T-helper 17 cell (primary cell): Measurements from ENCODE around the gene MAN1C1. TPM values are rescaled to one million over a fixed set of nuclear protein-coding genes. Genes with fewer than 3 reads are reported as not detected.

Source experiments
- ATAC-seq: fragments of 150-1000 bp; cut with Tn5 transposase; 2 replicates; pipeline ENCODE4 v1.10.0; 2021; ENCODE audit warnings: mild to moderate bottlenecking, moderate library complexity
- DNase-seq, 3 donors: peaks; one replicate each; pipeline versions ENCODE4 v3.0.0 to v3.0.0-alpha.2; 2020 to 2021
- H3K9me3 ChIP-seq: one replicate; pipeline ENCODE4 v1.7.0; 2013; ENCODE audit warnings: low read length, mild to moderate bottlenecking; ENCODE audit not compliant: control insufficient read depth, poor library complexity, severe bottlenecking
- H3K27ac Mint-ChIP-seq: one replicate; pipeline ENCODE4 v1.8.0; 2022; ENCODE audit warnings: mild to moderate bottlenecking, moderate library complexity, mixed read lengths
- H3K27me3 Mint-ChIP-seq: one replicate; pipeline ENCODE4 v1.8.0; 2022; ENCODE audit warnings: mixed read lengths
- H3K36me3 Mint-ChIP-seq: one replicate; pipeline ENCODE4 v1.8.0; 2022; ENCODE audit warnings: low read depth, mixed read lengths
- H3K4me1 Mint-ChIP-seq: one replicate; pipeline ENCODE4 v1.8.0; 2022; ENCODE audit warnings: mild to moderate bottlenecking, mixed read lengths
- H3K4me3 Mint-ChIP-seq: one replicate; pipeline ENCODE4 v1.8.0; 2022; ENCODE audit warnings: mild to moderate bottlenecking, moderate library complexity, mixed read lengths
- total RNA-seq, 4 donors: library from RNA in 2 of 4; stranded (reverse) in 2 of 4; gene quantifications; one replicate each; pipeline ENCODE4 v1.2.3 and lab custom pipeline; 2022 to 2026

The MAN1C1 gene
- total RNA-seq, 2 donors from 2014 or later, result 16.9 to 27.3 TPM

- H3K9me3 ChIP-seq, result no peaks in the 10 kb centered on the region
- no peak for ATAC-seq
- Mint-ChIP-seq H3K36me3 (no peaks in the 10 kb centered on the region), H3K4me3 (no peak overlapping the region), H3K27ac (no peak overlapping the region), H3K27me3 (no peaks in the 10 kb centered on the region), H3K4me1 (peaks cover 13% of the 10 kb centered on the region)
- no peak for DNase-seq
Measured at GRCh38 chr1:25760122-25760719, 143.6 kb downstream of the MAN1C1 start.

- H3K4me3 Mint-ChIP-seq, result no peak overlapping the region
- H3K36me3 Mint-ChIP-seq, result no peaks in the 10 kb centered on the region
- no peaks in the 10 kb centered on the region for H3K27me3 Mint-ChIP-seq
Measured at GRCh38 chr1:25760871-25761270, 144.3 kb downstream of the MAN1C1 start.

GRCh38 chr1:25763493-25763892 is 146.9 kb downstream of the MAN1C1 start:
- no peak overlapping the region for H3K4me3 Mint-ChIP-seq

More at GRCh38 chr1:25760871-25761270, 144.3 kb downstream of the MAN1C1 start:
- DNase-seq (no peak), ATAC-seq (no peak)
- no peaks in the 10 kb centered on the region for H3K9me3 ChIP-seq
- H3K4me1 Mint-ChIP-seq, result peaks cover 12% of the 10 kb centered on the region
- no peak overlapping the region for H3K27ac Mint-ChIP-seq

DNA sequence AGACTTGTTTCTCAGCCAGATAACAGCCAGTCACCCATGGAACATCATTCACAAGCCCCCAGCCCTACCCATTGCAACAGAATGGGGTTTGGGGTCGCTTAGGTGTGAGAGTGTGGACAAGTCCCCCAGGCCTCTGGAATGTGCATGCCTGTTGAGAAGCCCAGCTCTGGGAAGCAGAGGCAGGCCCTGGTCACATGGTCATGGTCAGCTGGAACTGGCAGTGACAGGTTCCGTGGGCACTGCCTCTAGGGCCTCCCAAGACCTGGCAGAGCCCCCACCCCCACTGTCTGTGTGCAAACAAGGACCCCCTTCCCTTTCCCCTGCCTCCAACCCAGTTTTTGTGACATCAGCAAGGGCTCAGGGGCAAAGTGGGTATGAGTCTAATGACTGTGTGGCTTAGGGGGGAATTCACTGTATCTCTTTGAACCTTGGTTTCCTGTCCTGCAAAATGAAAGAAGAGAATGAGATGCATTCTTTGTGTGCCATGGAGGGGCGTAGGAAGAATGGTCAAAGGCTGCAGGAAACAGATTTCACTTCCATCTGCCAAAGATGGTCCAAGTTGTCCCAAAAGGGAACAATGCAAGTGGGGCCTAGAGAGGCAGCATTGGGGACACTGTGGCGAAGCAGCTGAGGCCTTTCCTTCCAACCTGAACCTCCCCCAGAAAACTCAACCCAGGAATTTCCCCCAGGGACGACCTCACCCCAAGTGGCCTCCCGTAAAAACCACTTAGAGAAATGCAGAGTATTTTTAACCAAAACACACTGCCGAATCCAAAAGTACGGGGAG is 148.7 kb downstream of the MAN1C1 start:
- no peaks in the 10 kb centered on the region for H3K9me3 ChIP-seq
- H3K4me3 Mint-ChIP-seq, result no peak overlapping the region
- H3K36me3 Mint-ChIP-seq, result peaks cover 10% of the 10 kb centered on the region
- no peak for DNase-seq
- no peak for ATAC-seq
- peaks cover 17% of the 10 kb centered on the region for H3K4me1 Mint-ChIP-seq
- no peaks in the 10 kb centered on the region for H3K27me3 Mint-ChIP-seq
- no peak overlapping the region for H3K27ac Mint-ChIP-seq

More at GRCh38 chr1:25763493-25763892, 146.9 kb downstream of the MAN1C1 start:
- Mint-ChIP-seq H3K36me3 (peaks cover 3% of the 10 kb centered on the region), H3K27ac (no peak overlapping the region), H3K27me3 (no peaks in the 10 kb centered on the region), H3K4me1 (peaks cover 7% of the 10 kb centered on the region)
- no peak for DNase-seq
- no peak for ATAC-seq
- H3K9me3 ChIP-seq, result no peaks in the 10 kb centered on the region

DNA sequence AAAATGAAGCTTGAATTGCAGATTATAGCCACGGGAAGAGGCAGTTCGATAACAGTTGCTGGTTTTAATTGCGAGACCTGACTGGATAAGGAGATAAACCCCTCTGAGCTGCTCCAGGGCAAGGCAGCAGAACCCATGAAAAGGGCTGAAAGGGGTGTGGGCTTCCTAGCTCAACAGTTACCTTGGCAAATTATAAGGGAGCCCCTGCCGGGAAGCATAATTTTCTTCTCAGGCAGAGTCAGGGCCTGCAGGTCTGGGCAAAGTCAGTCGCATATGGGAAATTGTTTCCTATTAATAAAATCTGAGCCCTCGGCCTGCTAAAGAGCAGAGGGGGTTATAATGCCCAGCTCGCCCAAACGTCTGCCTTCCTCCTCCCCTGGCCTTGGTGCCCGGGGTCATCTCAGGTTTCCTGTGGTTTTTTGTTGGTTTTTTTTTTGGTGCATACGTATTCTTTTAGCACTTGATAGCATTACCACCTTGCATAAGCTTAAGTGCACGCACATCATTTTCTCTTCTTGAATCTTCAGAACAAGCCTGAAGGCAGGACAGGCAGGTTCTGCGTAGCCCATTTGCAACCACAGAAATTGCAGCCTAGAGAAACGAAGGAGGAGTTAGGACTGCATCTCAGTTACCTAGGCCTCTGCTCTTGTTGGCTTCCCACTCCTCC is 149.5 kb downstream of the MAN1C1 start:
- Mint-ChIP-seq H3K27ac (no peak overlapping the region), H3K36me3 (peaks cover 10% of the 10 kb centered on the region), H3K4me1 (peaks cover 20% of the 10 kb centered on the region), H3K4me3 (no peak overlapping the region), H3K27me3 (no peaks in the 10 kb centered on the region)
- DNase-seq (no peak), ATAC-seq (no peak)
- H3K9me3 ChIP-seq, result no peaks in the 10 kb centered on the region

- ATAC-seq (no peak), DNase-seq (no peak)
- H3K4me3 Mint-ChIP-seq, result no peak overlapping the region
- no peaks in the 10 kb centered on the region for H3K9me3 ChIP-seq
- H3K36me3 Mint-ChIP-seq, result peaks cover 10% of the 10 kb centered on the region
- peaks cover 21% of the 10 kb centered on the region for H3K4me1 Mint-ChIP-seq
- H3K27ac Mint-ChIP-seq, result no peak overlapping the region
- no peaks in the 10 kb centered on the region for H3K27me3 Mint-ChIP-seq
Measured at GRCh38 chr1:25766721-25767436, 150.3 kb downstream of the MAN1C1 start.

DNA sequence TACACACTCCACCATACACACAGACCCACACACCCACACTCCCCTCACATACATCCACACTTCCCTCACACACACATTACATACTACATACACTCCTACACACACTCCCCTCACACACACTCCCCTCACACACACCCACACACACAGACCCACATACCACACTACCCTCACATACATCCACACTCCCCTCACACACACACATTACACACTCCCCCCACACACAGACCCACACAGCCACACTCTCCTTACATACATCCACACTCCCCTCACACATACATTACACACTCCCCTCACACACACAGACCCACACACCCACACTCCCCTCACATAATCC is 150.8 kb downstream of the MAN1C1 start:
- no peak overlapping the region for H3K4me3 Mint-ChIP-seq
- no peak for ATAC-seq
- no peak for DNase-seq
- peaks cover 10% of the 10 kb centered on the region for H3K36me3 Mint-ChIP-seq
- no peak overlapping the region for H3K27ac Mint-ChIP-seq
- H3K9me3 ChIP-seq, result no peaks in the 10 kb centered on the region
- H3K27me3 Mint-ChIP-seq, result no peaks in the 10 kb centered on the region
- peaks cover 25% of the 10 kb centered on the region for H3K4me1 Mint-ChIP-seq

- H3K9me3 ChIP-seq, result no peaks in the 10 kb centered on the region
- H3K27me3 Mint-ChIP-seq, result no peaks in the 10 kb centered on the region
- peak overlapping the region; percentile 60 for H3K27ac Mint-ChIP-seq
- no peak overlapping the region for H3K4me3 Mint-ChIP-seq
- H3K4me1 Mint-ChIP-seq, result peaks cover 39% of the 10 kb centered on the region
- ATAC-seq (no peak), DNase-seq (no peak)
- peaks cover 14% of the 10 kb centered on the region for H3K36me3 Mint-ChIP-seq
Measured at GRCh38 chr1:25768999-25769398, 152.4 kb downstream of the MAN1C1 start.

DNA sequence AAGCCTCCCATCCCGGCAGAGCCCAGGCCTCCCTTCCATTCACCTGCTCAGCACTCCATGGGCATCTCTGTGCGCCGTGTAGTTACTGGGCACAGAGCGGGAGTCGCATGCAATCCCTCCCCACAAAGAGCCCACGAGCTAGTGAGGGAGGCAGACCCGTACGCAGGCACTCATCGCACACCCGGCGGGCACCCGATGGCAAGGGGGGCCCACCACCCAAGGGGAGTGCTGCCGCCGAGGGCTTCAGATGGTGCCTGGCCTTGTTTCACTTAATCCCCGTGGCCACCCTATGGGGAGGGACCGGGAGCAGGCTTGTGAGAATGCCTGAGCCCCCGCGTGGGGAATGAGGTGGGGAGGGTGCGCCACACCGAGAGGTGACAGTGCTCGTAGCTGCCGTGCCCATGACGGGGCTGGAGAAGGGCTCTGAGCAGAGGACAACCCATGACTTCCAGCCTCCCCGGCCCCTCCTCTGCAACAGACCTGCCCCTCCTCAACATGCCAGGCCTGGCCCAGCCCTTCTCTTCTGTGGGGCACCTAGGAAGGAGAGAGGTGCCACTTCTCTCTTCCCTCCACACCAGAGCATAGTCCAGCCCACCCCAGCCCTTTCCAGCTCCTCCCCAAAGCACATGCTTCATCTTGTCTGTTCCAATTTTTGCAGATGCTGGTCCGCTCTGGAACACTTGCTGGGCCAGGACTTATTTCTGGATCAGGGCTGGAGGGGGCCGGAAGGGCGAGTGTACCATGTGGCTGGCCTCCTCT is 153.2 kb downstream of the MAN1C1 start:
- peaks cover 48% of the 10 kb centered on the region for H3K4me1 Mint-ChIP-seq
- no peak for ATAC-seq
- no peaks in the 10 kb centered on the region for H3K9me3 ChIP-seq
- H3K4me3 Mint-ChIP-seq, result no peak overlapping the region
- H3K27ac Mint-ChIP-seq, result peak overlapping the region; percentile 60
- H3K36me3 Mint-ChIP-seq, result peaks cover 14% of the 10 kb centered on the region
- no peaks in the 10 kb centered on the region for H3K27me3 Mint-ChIP-seq
- DNase-seq, result no peak

DNA sequence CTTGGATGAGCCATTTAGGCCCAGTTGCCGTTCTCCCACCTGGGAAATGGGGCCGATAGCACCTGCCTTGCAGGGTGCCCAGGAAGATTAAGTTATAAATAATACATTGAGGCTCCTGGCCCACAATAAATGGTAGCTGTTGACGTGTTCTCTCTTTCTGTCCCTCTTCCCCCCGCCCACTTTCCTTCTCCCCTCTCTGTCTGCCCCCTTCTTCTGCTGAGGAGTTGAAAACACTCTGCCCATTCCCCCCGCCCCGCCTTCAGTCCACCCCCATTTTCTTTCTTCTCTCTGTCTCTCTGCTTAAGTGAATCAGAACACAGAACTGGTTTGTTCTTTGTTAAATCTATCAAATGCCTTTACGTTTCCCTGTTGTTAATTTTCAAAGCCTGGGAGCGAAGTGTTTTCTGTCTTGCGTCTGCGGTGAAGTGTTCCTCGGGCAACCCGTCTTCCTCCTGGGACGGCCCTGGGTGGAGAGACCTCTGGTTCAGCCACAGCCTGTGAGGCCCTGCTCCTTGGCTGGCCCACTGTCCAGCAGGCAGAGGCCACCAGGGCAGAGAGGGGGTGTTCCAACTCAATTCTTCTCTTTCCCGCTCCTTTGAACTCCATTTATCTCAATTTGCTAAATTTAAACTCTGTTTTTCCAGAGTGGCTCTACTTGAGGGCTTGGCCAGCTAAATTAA is 154.1 kb downstream of the MAN1C1 start:
- Mint-ChIP-seq H3K36me3 (peaks cover 14% of the 10 kb centered on the region), H3K27me3 (no peaks in the 10 kb centered on the region), H3K27ac (peak overlapping the region; percentile 100), H3K4me1 (peaks cover 55% of the 10 kb centered on the region), H3K4me3 (peak overlapping the region; percentile 49)
- ATAC-seq (no peak), DNase-seq (no peak)
- H3K9me3 ChIP-seq, result no peaks in the 10 kb centered on the region

DNA sequence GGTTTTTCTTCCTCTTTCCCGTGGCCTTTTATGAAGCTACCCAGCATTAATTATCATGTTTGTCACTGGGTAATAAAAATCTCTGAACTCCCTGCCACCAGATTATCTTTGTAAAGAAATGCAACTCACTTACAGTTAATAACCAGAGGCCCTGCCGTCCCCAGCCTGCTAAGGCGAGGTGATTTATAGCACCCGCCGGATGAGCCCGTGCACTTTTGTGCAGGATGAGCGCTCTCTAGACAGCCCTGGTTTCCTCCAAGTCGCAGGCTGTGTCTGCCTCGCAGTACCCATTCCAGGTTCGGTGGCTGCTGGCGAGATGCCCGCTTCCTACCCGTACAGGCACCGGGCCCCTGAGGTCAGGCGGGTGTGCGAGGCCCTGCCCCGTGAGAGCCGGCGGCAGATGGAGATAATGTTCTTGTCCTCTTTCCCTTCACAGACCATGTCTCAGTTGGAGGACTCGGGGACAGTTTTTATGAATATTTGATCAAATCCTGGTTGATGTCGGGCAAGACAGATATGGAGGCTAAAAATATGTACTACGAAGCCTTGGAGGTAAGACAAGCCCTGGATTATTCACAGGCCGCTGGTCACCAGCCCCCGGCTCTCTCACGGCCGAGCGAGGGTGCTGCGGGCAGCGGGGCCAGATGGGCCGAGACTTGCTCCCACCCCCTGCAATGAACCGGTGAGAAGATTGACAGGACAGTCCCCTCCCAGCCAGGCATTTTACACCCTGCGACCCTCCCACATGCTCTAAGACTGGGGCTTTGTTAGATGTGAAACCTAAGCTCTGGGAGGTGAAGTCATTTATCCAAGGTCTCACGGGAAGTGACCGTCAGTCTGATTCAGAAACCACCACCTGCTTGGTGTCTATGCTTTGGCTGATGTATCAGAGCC is 154.9 kb downstream of the MAN1C1 start:
- Mint-ChIP-seq H3K27ac (peak overlapping the region; percentile 100), H3K27me3 (no peaks in the 10 kb centered on the region), H3K36me3 (peaks cover 14% of the 10 kb centered on the region), H3K4me1 (peaks cover 54% of the 10 kb centered on the region), H3K4me3 (peak overlapping the region; percentile 49)
- no peak for ATAC-seq
- no peak for DNase-seq
- no peaks in the 10 kb centered on the region for H3K9me3 ChIP-seq
